ENCODE data around the gene SHANK3. TPM values are rescaled to one million over a fixed set of nuclear protein-coding genes. Genes with fewer than 3 reads are reported as not detected.

SHANK3 gene
- total and polyA plus RNA-seq, 2 of the 8 experiments (the other 6 are each of a cell fraction or from before 2014, with no cell fraction given), result 1.5 to 6.0 TPM

DNA sequence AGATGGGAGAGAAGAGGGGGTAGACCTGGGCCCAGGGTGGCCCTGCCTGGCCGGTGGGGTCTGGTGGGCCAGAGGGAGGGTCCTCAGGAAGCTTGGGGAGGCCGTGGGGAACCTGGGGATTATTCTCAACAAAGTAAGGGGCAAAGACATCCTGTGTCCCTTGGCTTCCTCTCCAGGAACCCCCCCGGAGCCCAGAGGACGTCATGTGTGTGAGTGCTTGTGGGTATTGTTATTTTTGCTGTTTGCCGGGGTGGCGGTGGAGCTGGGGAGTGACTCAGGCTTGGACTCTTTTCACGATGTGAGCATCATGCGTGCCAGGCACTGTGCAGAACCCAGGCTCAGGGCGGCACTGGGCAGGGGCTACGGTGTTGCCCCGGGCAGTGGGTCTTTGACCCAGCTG lies 982 bp upstream of the SHANK3 start (continued):
- TF ChIP-seq, protein P1, sequence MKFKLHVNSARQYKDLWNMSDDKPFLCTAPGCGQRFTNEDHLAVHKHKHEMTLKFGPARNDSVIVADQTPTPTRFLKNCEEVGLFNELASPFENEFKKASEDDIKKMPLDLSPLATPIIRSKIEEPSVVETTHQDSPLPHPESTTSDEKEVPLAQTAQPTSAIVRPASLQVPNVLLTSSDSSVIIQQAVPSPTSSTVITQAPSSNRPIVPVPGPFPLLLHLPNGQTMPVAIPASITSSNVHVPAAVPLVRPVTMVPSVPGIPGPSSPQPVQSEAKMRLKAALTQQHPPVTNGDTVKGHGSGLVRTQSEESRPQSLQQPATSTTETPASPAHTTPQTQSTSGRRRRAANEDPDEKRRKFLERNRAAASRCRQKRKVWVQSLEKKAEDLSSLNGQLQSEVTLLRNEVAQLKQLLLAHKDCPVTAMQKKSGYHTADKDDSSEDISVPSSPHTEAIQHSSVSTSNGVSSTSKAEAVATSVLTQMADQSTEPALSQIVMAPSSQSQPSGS (IDR thresholded peaks at IDR 0.05; ENCODE audit: low read length), result no peak
- no peak for TF ChIP-seq ZNF274 (IDR thresholded peaks at IDR 0.05; ENCODE audit: borderline replicate concordance, extremely low read depth, low read length)
- TF ChIP-seq HDAC2 (IDR thresholded peaks at IDR 0.05; ENCODE audit: borderline replicate concordance in 1 of 2, low read depth in 2 of 2, low read length in 2 of 2), result no peak
- TF ChIP-seq CBX8 (IDR thresholded peaks at IDR 0.05; ENCODE audit: borderline replicate concordance, low read depth, low read length), result no peak
- TF ChIP-seq SIX5 (IDR thresholded peaks at IDR 0.05; ENCODE audit: low read depth, low read length), result no peak
- TF ChIP-seq RAD21 (IDR thresholded peaks at IDR 0.05 in 1 of 2, conservative IDR thresholded peaks at IDR 0.05 in 1 of 2; ENCODE audit: low read depth in 2 of 2, low read length in 2 of 2), result no peak
